Esophagus squamous epithelium (tissue), 4 donors: ENCODE results near the gene ARIH1.

Experiments
- CTCF ChIP-seq, 6 experiments: fragments of 450-650 bp in 4 of 6; fragments of 200-600 bp in 2 of 6; sonication (generic) in 2 of 6; IDR thresholded peaks; one replicate each; pipeline ENCODE4 v1.5.1; 2016 to 2019; ENCODE audit warnings: antibody characterized with exemption in 6 of 6, mild to moderate bottlenecking in 4 of 6, moderate library complexity in 4 of 6
- POLR2A ChIP-seq, 4 donors: fragments of 450-650 bp; IDR thresholded peaks; one replicate each; pipeline ENCODE4 v1.6.1; 2017; ENCODE audit warnings: antibody characterized with exemption in 4 of 4, mild to moderate bottlenecking in 4 of 4, moderate library complexity in 3 of 4

- TF ChIP-seq CTCF (IDR thresholded peaks at IDR 0.05) (no peak), POLR2A (IDR thresholded peaks at IDR 0.05) (no peak)
These were observed 23.3 kb upstream of the ARIH1 start for GRCh38 chr15:72450805-72451204.
